ENCODE results near the gene BARD1. TPM values are rescaled to one million over a fixed set of nuclear protein-coding genes. Genes with fewer than 3 reads are reported as not detected.
"Not testable (repeated sequence)": the region's sequence is repeated elsewhere in the genome, so short reads cannot be mapped to it uniquely, and the experiment has no call there.

Gene BARD1
- total RNA-seq, 1 experiment from 2014 or later = 29.7 TPM

GRCh38 chr2:214730248-214730647, 79.2 kb downstream of the BARD1 start:
- Histone ChIP-seq H3K27me3 (replicated peaks; ENCODE audit: insufficient read depth, low read depth, low read length, poor library complexity) (no peaks in the 10 kb centered on the region), H3K4me3 (ENCODE audit: low read depth, low read length, poor library complexity, severe bottlenecking) (no peak overlapping the region), H3K9me3 (ENCODE audit: low read depth, low read length, poor library complexity, severe bottlenecking) (no peaks in the 10 kb centered on the region), H3K4me1 (ENCODE audit: insufficient read depth, low read length, poor library complexity, severe bottlenecking) (peaks cover 5% of the 10 kb centered on the region), H3K27ac (ENCODE audit: low read depth, low read length, poor library complexity, severe bottlenecking) (no peak overlapping the region), H3K36me3 (ENCODE audit: insufficient read depth, low read length, poor library complexity, severe bottlenecking) (peaks cover 36% of the 10 kb centered on the region)
- CTCF ChIA-PET = no interaction called here
- no TSS peak for BruUV-seq (replicated peaks)
- TF ChIP-seq CTCF (conservative IDR thresholded peaks at IDR 0.05; ENCODE audit: low read depth, low read length) = no peak
- no peak for TF ChIP-seq EZH2 (IDR thresholded peaks at IDR 0.05; ENCODE audit: borderline replicate concordance, low read depth, low read length, poor library complexity, severe bottlenecking)
- no peak for DNase-seq (ENCODE audit: low spot score)
- POLR2A ChIA-PET (ENCODE audit: low non-redundant PET) = no interaction called here
- intact Hi-C loops (cut with micrococcal nuclease; ENCODE audit: unreplicated experiment) = no loop called here

- DNase-seq (ENCODE audit: low spot score) = no peak
- no peak for TF ChIP-seq CTCF (conservative IDR thresholded peaks at IDR 0.05; ENCODE audit: low read depth, low read length)
- TF ChIP-seq EZH2 (IDR thresholded peaks at IDR 0.05; ENCODE audit: borderline replicate concordance, low read depth, low read length, poor library complexity, severe bottlenecking) = no peak
- no TSS peak for BruUV-seq (replicated peaks)
- Histone ChIP-seq H3K36me3 (ENCODE audit: insufficient read depth, low read length, poor library complexity, severe bottlenecking) (peaks cover 30% of the 10 kb centered on the region), H3K4me1 (ENCODE audit: insufficient read depth, low read length, poor library complexity, severe bottlenecking) (peaks cover under 1% of the 10 kb centered on the region), H3K27me3 (replicated peaks; ENCODE audit: insufficient read depth, low read depth, low read length, poor library complexity) (no peaks in the 10 kb centered on the region), H3K27ac (ENCODE audit: low read depth, low read length, poor library complexity, severe bottlenecking) (no peak overlapping the region), H3K9me3 (ENCODE audit: low read depth, low read length, poor library complexity, severe bottlenecking) (no peaks in the 10 kb centered on the region), H3K4me3 (ENCODE audit: low read depth, low read length, poor library complexity, severe bottlenecking) (no peak overlapping the region)
- ChIA-PET CTCF (no interaction called here), POLR2A (ENCODE audit: low non-redundant PET) (no interaction called here)
- intact Hi-C loops (cut with micrococcal nuclease; ENCODE audit: unreplicated experiment) = no loop called here
Observed at GRCh38 chr2:214724741-214725140, 84.7 kb downstream of the BARD1 start.

- CTCF ChIA-PET; DNase-seq (ENCODE audit: low spot score); H3K36me3 ChIP-seq (ENCODE audit: insufficient read depth, low read length, poor library complexity, severe bottlenecking); BruUV-seq (replicated peaks); H3K9me3 ChIP-seq (ENCODE audit: low read depth, low read length, poor library complexity, severe bottlenecking); H3K4me3 ChIP-seq (ENCODE audit: low read depth, low read length, poor library complexity, severe bottlenecking); H3K27me3 ChIP-seq (replicated peaks; ENCODE audit: insufficient read depth, low read depth, low read length, poor library complexity); intact Hi-C loops (cut with micrococcal nuclease; ENCODE audit: unreplicated experiment); H3K27ac ChIP-seq (ENCODE audit: low read depth, low read length, poor library complexity, severe bottlenecking); POLR2A ChIA-PET (ENCODE audit: low non-redundant PET); H3K4me1 ChIP-seq (ENCODE audit: insufficient read depth, low read length, poor library complexity, severe bottlenecking): not testable (repeated sequence)
Observed at GRCh38 chr2:214717837-214718236, 91.6 kb downstream of the BARD1 start.

- H3K27ac ChIP-seq (ENCODE audit: low read depth, low read length, poor library complexity, severe bottlenecking) = no peak overlapping the region
- DNase-seq (ENCODE audit: low spot score) = no peak
- TF ChIP-seq EZH2 (IDR thresholded peaks at IDR 0.05; ENCODE audit: borderline replicate concordance, low read depth, low read length, poor library complexity, severe bottlenecking) = no peak
- TF ChIP-seq CTCF (conservative IDR thresholded peaks at IDR 0.05; ENCODE audit: low read depth, low read length) = no peak
- no TSS peak for BruUV-seq (replicated peaks)
- ChIA-PET CTCF (no interaction called here), POLR2A (ENCODE audit: low non-redundant PET) (no interaction called here)
- H3K36me3 ChIP-seq (ENCODE audit: insufficient read depth, low read length, poor library complexity, severe bottlenecking) = no peaks in the 10 kb centered on the region
- no peaks in the 10 kb centered on the region for H3K9me3 ChIP-seq (ENCODE audit: low read depth, low read length, poor library complexity, severe bottlenecking)
- no peaks in the 10 kb centered on the region for H3K27me3 ChIP-seq (replicated peaks; ENCODE audit: insufficient read depth, low read depth, low read length, poor library complexity)
- H3K4me3 ChIP-seq (ENCODE audit: low read depth, low read length, poor library complexity, severe bottlenecking) = no peak overlapping the region
- H3K4me1 ChIP-seq (ENCODE audit: insufficient read depth, low read length, poor library complexity, severe bottlenecking) = no peaks in the 10 kb centered on the region
- intact Hi-C loops (cut with micrococcal nuclease; ENCODE audit: unreplicated experiment) = no loop called here
Observed at GRCh38 chr2:214716811-214717560, 92.5 kb downstream of the BARD1 start.
